ENCODE data around the gene HTT.

The HTT gene

DNA sequence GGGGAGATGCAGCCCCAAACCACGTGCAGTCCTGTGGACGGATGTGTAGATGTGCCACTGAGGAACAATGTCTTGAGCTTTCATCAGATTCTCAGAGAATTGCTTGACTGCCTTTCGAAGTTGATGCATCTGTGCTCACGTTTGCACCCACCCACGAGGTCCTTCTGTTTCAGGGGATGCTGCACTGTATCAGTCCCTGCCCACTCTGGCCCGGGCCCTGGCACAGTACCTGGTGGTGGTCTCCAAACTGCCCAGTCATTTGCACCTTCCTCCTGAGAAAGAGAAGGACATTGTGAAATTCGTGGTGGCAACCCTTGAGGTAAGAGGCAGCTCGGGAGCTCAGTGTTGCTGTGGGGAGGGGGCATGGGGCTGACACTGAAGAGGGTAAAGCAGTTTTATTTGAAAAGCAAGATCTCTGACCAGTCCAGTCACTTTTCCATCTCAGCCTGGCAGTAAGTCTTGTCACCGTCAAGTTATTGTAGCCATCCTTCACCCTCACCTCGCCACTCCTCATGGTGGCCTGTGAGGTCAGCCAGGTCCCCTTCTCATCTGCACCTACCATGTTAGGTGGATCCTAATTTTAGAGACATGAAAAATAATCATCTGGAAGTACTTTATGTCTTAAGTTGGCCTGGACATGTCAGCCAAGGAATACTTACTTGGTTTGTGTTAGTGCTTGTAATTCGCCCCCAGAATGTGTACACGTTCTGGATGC lies 138.1 kb downstream of the HTT start:
- no peak for FAIRE-seq
- no peak for DNase-seq (ENCODE audit: extremely low spot score, insufficient read length, low read depth)

DNA sequence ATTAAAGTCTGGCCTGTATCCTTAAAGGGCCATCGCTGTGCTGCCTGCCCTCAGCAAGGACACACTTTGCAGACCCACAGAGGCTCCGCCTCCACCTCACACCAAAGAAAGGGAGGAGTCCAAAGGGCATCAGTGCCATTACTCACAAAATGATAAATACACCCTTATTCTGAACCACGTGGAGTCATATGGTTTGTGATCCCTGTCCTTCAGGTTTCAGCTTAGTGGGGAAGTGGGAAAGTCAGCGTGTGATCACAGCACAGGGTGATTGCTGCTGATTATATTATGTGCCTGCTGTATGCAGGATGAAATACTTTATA lies 138.6 kb downstream of the HTT start:
- FAIRE-seq = no peak
- DNase-seq (ENCODE audit: extremely low spot score, insufficient read length, low read depth) = no peak

DNA sequence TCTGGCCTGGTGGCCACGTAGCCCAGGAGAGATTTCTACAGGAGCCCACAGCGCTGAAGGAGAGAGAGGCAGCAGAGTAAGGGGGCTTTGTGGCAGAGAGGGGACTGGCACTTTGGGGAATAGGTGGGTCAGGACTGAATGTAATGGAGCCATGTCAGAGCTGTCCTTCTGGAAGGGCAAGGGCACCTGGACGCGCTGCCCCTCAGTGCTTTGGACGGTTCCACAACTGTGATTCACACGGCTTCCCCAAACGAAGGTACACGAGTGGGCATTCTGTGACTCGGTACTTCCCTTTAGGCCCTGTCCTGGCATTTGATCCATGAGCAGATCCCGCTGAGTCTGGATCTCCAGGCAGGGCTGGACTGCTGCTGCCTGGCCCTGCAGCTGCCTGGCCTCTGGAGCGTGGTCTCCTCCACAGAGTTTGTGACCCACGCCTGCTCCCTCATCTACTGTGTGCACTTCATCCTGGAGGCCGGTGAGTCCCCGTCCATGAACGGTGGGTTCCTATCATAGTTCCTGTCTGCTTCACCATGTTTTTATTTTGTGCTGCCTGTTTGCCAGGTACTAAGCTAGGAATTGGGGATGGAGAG lies 139.3 kb downstream of the HTT start:
- FAIRE-seq (no peak), DNase-seq (ENCODE audit: extremely low spot score, insufficient read length, low read depth) (no peak)

DNA sequence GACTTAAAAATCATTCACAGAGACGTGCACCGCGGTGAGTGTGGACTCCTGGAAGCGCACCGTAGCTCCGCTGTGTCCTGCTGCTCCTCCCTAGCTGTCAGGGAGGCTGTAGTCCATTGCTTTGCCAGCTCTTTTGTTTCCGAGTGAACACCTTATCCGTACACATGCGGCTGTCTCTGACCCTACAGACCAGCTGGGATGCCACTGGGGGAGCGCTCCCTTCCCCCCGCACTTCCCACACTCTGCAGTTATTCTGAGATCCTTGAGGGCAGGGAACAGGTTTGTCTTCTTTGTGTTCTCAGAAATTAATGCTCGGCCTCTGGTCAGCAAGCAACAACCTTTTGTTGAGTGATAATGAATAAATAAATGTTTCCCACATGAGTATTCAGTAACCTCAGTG lies 140.8 kb downstream of the HTT start:
- FAIRE-seq = no peak

DNA sequence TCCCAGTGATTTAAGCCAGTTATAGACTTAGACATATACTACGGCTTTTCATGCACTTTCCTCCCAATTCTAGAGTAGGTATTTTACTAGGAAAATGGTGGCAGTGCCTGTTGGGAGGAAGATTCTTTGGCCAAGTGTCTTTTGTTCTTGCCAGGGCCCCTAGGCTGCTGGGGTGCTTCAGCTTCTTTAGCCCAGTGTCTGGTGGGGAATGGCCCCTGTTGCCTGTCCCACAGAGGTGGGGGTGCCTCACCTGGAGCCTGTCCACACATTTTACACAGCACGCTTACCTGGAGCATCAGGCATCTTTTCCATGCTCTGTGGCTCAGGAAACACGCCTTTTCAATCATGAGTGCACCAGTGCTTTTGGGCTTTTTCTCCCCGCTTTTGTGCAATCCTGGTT lies 141.3 kb downstream of the HTT start:
- FAIRE-seq = no peak

More for the DNA sequence above, 140.8 kb downstream of the HTT start:
- DNase-seq (ENCODE audit: extremely low spot score, insufficient read length, low read depth) = no peak

DNA sequence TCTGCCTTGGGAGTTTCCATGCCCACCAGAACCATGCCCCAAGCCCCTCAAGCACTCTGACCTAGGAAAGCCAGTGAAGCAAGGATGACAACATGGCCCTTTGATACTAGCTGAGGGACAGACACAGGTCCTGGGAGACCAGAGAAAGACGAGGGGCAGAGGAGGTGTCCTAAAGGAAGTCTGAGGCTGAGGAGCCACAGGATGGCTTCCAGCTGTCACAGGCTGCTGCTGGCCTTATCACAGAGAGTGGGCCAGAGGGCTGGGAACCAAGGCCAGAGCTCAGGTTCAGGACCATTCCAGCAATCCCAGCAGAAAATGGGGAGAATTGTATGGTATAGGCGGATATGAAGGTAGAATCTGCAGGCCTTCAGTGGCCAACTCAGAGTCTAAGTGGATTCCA lies 142.8 kb downstream of the HTT start:
- FAIRE-seq = no peak

More for the DNA sequence above, 141.3 kb downstream of the HTT start:
- no peak for DNase-seq (ENCODE audit: extremely low spot score, insufficient read length, low read depth)

DNA sequence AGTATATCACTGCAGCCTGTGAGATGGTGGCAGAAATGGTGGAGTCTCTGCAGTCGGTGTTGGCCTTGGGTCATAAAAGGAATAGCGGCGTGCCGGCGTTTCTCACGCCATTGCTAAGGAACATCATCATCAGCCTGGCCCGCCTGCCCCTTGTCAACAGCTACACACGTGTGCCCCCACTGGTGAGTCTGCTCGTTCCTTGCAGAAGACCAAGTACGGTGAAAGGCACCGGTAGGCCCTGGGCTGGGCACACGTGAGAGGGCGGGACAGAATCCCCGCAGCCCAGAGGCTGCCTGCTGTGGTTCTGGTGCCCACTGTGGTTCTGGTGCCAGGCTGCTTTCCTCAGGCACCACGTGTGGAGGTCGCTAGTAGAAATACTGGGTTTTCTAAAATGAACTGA lies 143.3 kb downstream of the HTT start:
- no peak for FAIRE-seq
- no peak for DNase-seq (ENCODE audit: extremely low spot score, insufficient read length, low read depth)

More for the DNA sequence above, 142.8 kb downstream of the HTT start:
- no peak for DNase-seq (ENCODE audit: extremely low spot score, insufficient read length, low read depth)

DNA sequence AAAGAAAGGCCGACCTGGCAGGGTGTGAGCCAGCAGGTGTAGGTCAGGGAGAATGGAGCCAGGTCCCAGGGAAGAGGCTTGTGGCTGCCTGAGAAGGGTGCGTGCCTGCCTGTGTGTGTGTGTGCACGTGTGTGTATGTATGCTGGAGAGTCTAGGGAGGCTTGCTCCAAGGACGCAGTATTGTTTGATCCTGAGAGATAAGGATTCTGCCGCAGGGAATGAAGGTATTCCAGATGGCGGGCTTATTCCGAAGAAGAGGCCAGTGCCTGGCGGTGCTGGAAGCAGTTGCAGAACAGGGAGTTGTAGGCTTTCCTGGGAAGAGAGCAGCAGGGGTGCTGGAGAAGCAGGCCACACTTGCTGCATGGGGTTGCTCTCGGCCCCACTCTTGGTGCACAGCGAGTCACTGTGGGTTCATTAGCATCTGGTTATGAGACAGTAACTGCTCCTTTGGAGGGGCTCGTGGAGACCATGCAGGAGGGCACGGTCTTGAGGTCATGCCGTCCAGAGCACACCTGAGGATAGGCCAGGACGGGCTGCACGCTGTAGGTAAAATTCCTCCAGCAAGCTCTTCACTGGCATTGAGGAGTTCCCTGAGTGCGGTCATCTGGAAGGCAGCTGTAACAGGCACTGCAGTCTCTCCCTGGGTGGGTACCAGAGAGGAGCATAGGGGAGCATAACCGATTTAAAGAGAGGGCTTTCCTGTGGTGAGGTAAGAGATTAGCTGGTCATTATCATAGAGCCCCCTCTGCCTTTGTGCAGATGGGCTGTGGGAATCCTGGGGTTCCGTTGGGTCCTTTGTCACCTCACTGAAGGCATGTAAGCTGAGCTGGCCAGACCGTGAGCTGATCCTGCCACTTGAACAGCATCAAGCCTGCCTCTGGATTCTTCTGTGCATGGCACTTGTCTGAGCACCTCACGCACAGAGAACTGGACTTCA lies 144.6 kb downstream of the HTT start:
- FAIRE-seq (no peak), DNase-seq (ENCODE audit: extremely low spot score, insufficient read length, low read depth) (no peak)

DNA sequence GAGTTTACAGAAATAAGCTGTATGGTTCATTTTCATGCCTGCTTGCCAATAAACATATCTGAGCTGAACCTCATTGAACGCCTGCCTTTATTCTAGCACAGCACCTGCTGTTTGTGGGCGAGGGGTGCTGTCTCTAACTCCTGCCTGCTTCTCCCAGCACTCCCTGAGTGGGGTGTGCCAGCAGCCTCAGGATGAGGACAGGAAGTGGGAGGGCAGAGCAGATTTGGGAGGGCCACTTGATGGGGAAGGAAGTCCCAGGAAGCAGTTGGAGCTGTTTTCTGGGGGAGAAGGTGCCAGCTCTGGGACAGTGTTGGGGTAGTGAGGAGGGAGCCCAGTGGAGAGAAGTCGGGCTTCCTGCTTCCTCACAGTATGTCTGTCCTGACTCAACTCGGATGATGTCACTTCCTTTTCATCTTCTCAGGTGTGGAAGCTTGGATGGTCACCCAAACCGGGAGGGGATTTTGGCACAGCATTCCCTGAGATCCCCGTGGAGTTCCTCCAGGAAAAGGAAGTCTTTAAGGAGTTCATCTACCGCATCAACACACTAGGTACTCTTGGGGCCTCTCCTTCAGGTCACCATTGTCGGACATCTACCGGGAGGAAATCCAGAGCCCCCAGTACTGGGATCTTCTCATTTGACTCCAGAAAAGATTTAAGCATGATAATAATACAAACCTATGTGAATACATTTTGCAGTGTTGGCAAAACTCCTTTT lies 145.4 kb downstream of the HTT start:
- FAIRE-seq (no peak), DNase-seq (ENCODE audit: extremely low spot score, insufficient read length, low read depth) (no peak)

DNA sequence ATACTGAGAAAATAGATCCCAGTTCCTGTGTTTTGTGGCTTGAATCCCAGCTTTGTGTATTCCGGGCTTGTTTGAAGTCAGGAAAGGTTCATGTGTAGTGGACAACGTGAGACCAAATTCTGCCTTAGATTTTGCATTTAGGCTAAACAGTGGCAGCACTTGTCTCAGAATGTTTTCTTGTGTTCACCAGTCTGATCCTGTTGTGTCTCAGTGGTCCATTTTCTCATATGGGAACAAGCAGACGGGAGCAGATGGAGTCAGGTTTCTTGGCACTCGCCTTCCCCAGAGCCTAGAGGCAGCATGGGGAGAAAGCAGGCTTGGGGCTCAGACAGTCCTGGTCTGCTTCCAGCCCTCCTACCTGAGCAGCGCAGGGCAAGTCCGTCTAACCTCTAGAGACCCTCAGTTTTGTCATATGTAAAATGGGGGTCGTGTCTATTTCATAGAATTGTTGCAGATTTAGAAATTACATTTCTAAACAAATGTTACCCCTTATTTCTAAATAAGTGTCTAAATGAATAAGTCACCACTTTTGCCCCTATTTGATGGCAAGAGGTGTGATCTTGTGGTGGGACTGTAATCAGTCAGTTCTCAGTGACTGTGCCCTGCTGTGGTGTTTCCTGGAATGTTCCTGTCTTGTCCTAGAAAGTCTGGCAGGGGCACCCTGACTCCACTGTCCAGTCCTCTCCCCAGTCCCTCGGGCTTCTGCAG lies 146.1 kb downstream of the HTT start:
- DNase-seq (ENCODE audit: extremely low spot score, insufficient read length, low read depth) = no peak
- FAIRE-seq = no peak

DNA sequence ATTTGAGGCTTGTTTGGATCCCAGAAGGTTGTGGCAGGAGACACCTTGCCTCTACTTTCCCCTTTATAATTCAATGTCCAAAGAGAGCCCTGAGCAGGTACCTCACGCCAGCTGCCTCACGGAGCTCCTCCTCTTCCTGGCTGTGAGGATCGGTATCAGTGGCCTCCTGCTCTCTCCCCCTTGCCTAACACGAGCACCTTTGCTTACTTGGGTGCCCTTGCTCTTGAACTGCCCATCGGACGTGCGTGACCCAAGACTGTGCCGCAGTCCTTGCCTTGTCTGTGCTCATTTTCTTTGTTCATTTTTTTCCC lies 146.7 kb downstream of the HTT start:
- DNase-seq (ENCODE audit: extremely low spot score, insufficient read length, low read depth) (no peak), FAIRE-seq (no peak)

DNA sequence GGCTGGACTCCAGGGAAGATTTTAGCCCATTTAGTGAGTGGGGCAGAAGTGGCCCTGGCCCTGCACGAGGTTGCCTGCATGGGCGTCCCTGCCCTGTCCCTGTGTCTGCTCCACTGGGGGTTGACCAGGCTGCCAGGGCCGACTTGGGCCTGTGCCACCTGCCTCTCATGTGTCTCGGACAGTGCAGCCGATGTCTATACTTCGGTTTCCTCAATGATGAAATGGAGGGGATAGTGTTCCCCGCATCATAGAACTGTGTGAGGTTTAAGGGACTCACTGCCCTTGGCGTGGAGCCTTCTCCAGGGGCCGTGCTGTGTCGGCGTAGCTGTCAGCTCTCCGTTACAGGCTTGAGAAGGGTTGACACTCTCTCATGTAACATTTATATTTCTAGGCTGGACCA lies 147.5 kb downstream of the HTT start:
- no peak for FAIRE-seq

DNA sequence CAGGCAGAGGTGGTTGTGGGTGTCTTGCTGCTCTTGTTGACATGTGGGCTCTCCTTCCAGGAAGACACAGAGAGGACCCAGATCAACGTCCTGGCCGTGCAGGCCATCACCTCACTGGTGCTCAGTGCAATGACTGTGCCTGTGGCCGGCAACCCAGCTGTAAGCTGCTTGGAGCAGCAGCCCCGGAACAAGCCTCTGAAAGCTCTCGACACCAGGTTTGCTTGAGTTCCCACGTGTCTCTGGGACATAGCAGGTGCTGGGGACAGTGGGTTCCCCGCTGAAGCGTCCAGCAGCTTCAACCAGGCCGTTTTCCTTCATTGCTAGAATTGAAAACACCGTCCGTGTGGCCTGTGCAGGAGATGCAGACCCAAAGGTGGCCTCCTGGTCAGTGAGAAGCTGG lies 148.9 kb downstream of the HTT start:
- no peak for FAIRE-seq
- no peak for DNase-seq (ENCODE audit: extremely low spot score, insufficient read length, low read depth)

More for the DNA sequence above, 147.5 kb downstream of the HTT start:
- no peak for DNase-seq (ENCODE audit: extremely low spot score, insufficient read length, low read depth)

DNA sequence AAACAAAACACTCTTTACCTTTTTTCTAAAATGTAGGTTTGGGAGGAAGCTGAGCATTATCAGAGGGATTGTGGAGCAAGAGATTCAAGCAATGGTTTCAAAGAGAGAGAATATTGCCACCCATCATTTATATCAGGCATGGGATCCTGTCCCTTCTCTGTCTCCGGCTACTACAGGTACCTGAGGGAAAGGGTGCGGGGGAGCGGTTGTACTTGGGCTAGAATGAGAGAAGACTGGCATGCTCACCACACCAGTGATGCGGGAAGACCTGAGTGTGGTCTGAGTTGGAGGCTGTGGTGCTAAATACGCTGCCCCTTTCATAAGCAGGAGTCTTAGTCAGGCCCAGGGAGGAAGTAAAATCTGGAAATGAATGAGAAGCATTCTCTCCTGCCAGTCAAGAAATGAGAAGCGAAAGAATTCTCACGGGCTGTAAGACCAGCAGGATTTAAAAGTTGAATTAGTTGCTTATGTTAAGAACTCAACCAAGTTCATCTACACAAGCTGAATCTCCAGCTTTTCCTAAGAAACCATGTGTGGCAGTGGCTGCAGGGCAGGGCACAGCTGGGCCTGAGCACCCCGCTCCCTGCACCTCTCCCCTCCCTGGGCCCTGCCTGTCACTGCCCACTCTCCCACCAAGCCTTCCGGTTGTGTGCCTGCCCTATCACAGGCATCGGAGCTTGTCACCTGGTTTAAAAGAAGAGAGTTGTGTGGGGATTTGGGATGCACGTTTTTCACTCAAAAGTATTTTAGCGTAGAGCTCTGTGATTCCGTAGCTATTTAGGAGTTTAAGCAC lies 149.7 kb downstream of the HTT start:
- no peak for FAIRE-seq
- DNase-seq (ENCODE audit: extremely low spot score, insufficient read length, low read depth) = no peak

DNA sequence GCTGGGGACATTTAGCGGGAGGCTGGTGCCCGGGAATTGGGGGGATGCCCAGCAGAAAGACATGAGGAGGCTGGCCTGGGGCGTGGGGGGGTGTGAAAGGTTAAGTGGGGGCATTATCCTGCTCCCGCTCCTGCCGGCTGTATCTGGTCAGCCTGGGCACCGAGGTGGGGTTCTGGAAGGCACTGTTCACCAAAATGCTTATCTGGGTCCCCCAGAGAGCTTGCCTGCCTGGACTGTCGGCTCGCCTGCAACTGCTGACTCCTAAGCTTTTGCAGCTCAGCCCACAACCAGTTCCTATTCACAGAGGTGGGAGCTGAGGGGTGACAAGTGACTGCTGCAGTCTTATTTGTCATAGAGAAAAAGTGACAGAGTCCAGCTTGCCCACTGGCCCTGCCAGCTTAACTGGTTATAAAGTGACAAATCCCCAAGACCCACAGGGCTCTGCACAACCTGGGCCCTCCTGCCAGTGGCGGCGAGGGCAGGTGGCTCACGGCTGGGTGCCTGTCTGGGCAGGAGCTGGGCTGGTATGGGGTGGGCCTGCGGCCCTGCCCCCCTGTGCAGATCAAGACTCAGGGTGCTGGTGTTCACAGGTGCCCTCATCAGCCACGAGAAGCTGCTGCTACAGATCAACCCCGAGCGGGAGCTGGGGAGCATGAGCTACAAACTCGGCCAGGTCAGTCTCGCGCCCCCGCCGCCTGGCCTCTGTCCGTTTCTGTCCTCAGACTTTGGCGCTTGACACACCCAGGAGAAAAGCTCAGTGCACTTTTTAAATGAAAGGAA lies 150.8 kb downstream of the HTT start:
- FAIRE-seq (no peak), DNase-seq (ENCODE audit: extremely low spot score, insufficient read length, low read depth) (no peak)

DNA sequence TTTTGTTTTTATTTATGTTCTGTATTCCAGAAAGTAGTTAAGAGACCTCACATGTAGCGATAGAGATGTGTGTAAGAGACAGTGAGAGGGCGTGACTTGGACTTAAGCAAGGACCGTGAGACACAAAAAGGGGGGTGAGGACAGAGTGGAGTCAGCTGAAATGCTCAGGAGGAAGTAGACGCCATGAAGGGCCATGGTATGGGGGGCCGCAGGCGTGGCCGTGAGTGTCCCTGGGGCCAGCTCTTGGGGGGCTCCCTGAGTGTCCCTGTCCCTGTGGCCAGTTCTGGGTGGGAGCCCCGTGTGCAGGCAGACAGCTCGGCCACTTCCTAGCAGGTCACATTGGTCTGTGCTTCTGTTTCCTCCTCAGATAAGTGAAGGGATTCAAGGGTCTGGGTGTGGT lies 151.5 kb downstream of the HTT start:
- FAIRE-seq (no peak), DNase-seq (ENCODE audit: extremely low spot score, insufficient read length, low read depth) (no peak)

DNA sequence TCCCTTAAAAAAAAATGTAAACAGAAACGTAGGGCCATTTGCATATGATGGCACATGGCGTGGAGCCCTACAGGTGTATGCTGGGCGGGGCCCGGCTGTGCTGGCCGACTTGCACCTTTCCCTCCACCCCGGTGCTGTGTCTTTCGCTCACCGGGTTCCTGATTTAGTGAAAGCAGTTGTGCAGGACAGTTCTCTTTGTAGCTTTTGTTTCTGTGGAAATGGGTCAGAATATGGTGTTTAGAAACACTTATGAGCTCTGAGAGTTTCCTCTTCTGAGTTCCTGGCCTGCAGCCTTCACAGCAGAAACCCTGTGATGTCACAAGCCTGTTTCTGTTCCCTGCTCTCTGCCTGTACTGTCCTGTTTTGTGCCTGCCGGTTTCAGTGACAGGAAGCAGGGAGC lies 152.0 kb downstream of the HTT start:
- no peak for DNase-seq (ENCODE audit: extremely low spot score, insufficient read length, low read depth)
- no peak for FAIRE-seq

DNA sequence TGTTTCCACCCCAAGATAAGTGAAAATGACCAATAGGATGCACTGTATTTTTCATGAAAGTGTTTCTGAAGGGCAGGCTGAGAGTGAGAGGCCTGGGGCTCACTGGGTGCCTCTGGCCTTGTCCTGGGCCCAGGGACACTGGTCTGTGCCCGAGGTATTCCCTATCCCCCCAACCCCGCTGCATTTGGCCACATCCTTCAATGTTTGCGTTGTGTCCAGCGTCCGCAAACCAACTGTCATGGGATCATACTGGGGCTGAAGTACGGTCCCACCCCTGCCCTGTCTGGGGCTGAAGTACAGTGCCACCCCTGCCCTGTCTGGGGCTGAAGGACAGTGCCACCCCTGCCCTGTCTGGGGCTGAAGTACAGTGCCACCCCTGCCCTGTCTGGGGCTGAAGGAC lies 152.5 kb downstream of the HTT start:
- DNase-seq (ENCODE audit: extremely low spot score, insufficient read length, low read depth) (no peak), FAIRE-seq (no peak)

Measured in GM18507 (cell line).